Testis (tissue), 3 donors: ENCODE results near the gene NUP93. TPM values are rescaled to one million over a fixed set of nuclear protein-coding genes. Genes with fewer than 3 reads are reported as not detected.

Source experiments
- DNase-seq: peaks from one replicate; pipeline ENCODE4 v3.0.0-alpha.2; 2019
- H3K27ac ChIP-seq, 2 donors: fragments of 200-600 bp; sonication (generic); one replicate each; pipeline ENCODE4 v1.5.1; 2019
- H3K27me3 ChIP-seq: fragments of 200-600 bp; sonication (generic); one replicate; pipeline ENCODE4 v1.5.1; 2019
- H3K36me3 ChIP-seq: fragments of 200-600 bp; sonication (generic); one replicate; pipeline ENCODE4 v1.5.1; 2017; ENCODE audit warnings: low read depth; ENCODE audit errors: missing control alignments
- H3K4me1 ChIP-seq: fragments of 200-600 bp; sonication (generic); one replicate; pipeline ENCODE4 v1.5.1; 2019
- H3K4me3 ChIP-seq, 2 donors: fragments of 200-600 bp; sonication (generic); one replicate each; pipeline ENCODE4 v1.5.1; 2017 to 2019
- H3K9me3 ChIP-seq: fragments of 200-600 bp; sonication (generic); one replicate; pipeline ENCODE4 v1.5.1; 2017
- POLR2A ChIP-seq: fragments of 450-650 bp; IDR thresholded peaks from one replicate; pipeline ENCODE4 v1.6.1; 2017; ENCODE audit warnings: antibody characterized with exemption, mild to moderate bottlenecking, moderate library complexity
- WGBS, 2 donors: methylation state at CpG; one replicate each; pipeline ENCODE4 v1.1.5; 2018; 5-methylcytosine and 5-hydroxymethylcytosine counted together
- intact Hi-C: fragments of 100-400 bp; cut with DNase I; formaldehyde crosslinking; loops from one replicate; pipeline ENCODE4 v1.15.1; 2023; ENCODE audit warnings: low total_unique reads
- polyA plus RNA-seq: library from polyadenylated mRNA; stranded (reverse); fragments of 350-450 nt; fragmentation: Illumina TruSeq; extraction: RNeasy Lipid Tissue Mini Kit (QIAGEN cat#74804); gene quantifications from one replicate; pipeline ENCODE4 v1.2.3, GENCODE V29; 2014; ENCODE audit warnings: low read depth, low replicate concordance; ENCODE audit not compliant: insufficient read depth
- total RNA-seq, 2 donors: library from RNA; depleted of rRNA; stranded (reverse); fragments of >200 nt; gene quantifications; one replicate each; pipeline ENCODE4 v1.2.3, GENCODE V29; 2016
- TF ChIP-seq, protein P1 (sequence below), 3 experiments: fragments of 450-650 bp in 2 of 3; fragments of 200-600 bp in 1 of 3; sonication (generic) in 1 of 3; IDR thresholded peaks; one replicate each; pipeline ENCODE4 v1.5.1; 2016 to 2019; ENCODE audit warnings: antibody characterized with exemption in 3 of 3, mild to moderate bottlenecking in 2 of 3, moderate library complexity in 1 of 3

NUP93 gene
- total and polyA plus RNA-seq, 3 donors from 2014 or later = 94.2 to 147 (median 102) TPM

GRCh38 chr16:56688762-56689161 lies 41.2 kb upstream of the NUP93 start:
- Histone ChIP-seq H3K27me3 (no peaks in the 10 kb centered on the region), H3K9me3 (no peaks in the 10 kb centered on the region), H3K36me3 (no peaks in the 10 kb centered on the region), H3K4me3 (no peak overlapping the region), H3K4me1 (no peaks in the 10 kb centered on the region), H3K27ac (no peak overlapping the region)
- DNase-seq = no peak
- intact Hi-C loops = no loop called here
- WGBS, 2 donors = 59 to 63% methylated on average over 1 of the region's 1 CpG
- no peak for TF ChIP-seq POLR2A
- TF ChIP-seq, protein P1, sequence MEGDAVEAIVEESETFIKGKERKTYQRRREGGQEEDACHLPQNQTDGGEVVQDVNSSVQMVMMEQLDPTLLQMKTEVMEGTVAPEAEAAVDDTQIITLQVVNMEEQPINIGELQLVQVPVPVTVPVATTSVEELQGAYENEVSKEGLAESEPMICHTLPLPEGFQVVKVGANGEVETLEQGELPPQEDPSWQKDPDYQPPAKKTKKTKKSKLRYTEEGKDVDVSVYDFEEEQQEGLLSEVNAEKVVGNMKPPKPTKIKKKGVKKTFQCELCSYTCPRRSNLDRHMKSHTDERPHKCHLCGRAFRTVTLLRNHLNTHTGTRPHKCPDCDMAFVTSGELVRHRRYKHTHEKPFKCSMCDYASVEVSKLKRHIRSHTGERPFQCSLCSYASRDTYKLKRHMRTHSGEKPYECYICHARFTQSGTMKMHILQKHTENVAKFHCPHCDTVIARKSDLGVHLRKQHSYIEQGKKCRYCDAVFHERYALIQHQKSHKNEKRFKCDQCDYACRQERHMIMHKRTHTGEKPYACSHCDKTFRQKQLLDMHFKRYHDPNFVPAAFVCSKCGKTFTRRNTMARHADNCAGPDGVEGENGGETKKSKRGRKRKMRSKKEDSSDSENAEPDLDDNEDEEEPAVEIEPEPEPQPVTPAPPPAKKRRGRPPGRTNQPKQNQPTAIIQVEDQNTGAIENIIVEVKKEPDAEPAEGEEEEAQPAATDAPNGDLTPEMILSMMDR (IDR thresholded peaks at IDR 0.05) = no peak

DNA sequence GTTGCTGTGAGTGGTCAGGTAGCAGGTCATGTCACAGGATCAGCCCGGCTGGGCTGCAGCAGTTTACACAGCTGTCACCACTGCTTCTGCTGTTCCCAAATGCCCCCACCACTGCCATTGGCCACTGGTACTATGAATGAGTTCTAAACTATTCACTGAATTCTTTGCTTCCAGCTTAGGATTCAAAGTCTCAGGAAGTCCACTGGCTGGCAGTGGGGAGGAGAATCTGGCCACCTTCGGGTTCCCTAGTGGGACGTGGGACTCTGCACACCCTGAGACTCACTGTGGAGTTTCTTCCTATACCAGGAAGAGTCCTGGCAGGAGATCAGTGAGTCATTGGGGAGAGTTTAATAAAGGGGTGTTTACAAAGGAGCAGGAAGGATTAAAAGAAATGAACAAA lies 40.8 kb upstream of the NUP93 start:
- intact Hi-C loops = no loop called here
- no peaks in the 10 kb centered on the region for H3K9me3 ChIP-seq
- no peaks in the 10 kb centered on the region for H3K36me3 ChIP-seq
- no peaks in the 10 kb centered on the region for H3K27me3 ChIP-seq
- TF ChIP-seq, protein P1 (IDR thresholded peaks at IDR 0.05) = no peak
- TF ChIP-seq POLR2A = no peak
- no peak for DNase-seq
- H3K4me3 ChIP-seq = no peak overlapping the region
- no peak overlapping the region for H3K27ac ChIP-seq
- H3K4me1 ChIP-seq = no peaks in the 10 kb centered on the region
- 70 to 89% methylated on average over 3 of the region's 3 CpGs for WGBS, 2 donors

GRCh38 chr16:56690420-56691122 lies 39.4 kb upstream of the NUP93 start:
- Histone ChIP-seq H3K36me3 (no peaks in the 10 kb centered on the region), H3K27me3 (no peaks in the 10 kb centered on the region), H3K4me3 (no peak overlapping the region), H3K9me3 (no peaks in the 10 kb centered on the region), H3K4me1 (no peaks in the 10 kb centered on the region), H3K27ac (no peak overlapping the region)
- no peak for DNase-seq
- intact Hi-C loops = no loop called here
- TF ChIP-seq POLR2A = no peak
- TF ChIP-seq, protein P1 (IDR thresholded peaks at IDR 0.05) = no peak
- 77 to 84% methylated on average over 4 of the region's 4 CpGs for WGBS, 2 donors

- no peak for TF ChIP-seq POLR2A
- TF ChIP-seq, protein P1 (IDR thresholded peaks at IDR 0.05) = no peak
- intact Hi-C loops = no loop called here
- Histone ChIP-seq H3K27me3 (no peaks in the 10 kb centered on the region), H3K9me3 (no peaks in the 10 kb centered on the region), H3K36me3 (no peaks in the 10 kb centered on the region), H3K4me3 (no peak overlapping the region), H3K4me1 (no peaks in the 10 kb centered on the region), H3K27ac (no peak overlapping the region)
- DNase-seq = peak; percentile 33
- WGBS, 2 donors = 41 to 80% methylated on average over 1 to 4 of the region's 4 CpGs
These were observed 38.0 kb upstream of the NUP93 start for GRCh38 chr16:56691885-56692284.

DNA sequence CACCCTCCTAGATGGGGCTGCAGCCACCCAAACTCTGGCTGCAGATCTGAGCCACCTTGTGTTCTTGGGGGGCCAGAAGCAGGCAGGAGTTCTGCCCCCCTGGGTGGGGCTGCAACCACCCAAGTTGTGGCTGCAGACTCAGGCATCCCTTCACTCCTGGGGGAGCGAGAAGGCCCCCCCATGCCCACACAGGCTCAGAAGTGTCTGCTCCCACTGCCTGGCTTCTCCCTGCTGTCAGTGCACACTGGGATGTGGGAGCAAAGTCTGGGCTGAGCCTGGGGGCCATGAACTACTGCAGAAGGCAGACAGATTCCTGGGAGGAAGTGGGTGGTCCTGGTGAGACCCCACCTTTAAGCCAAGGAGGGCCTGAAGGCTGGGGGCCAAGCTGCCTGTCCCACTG lies 34.7 kb upstream of the NUP93 start:
- Histone ChIP-seq H3K4me3 (no peak overlapping the region), H3K27ac (no peak overlapping the region), H3K4me1 (no peaks in the 10 kb centered on the region), H3K9me3 (no peaks in the 10 kb centered on the region), H3K36me3 (no peaks in the 10 kb centered on the region), H3K27me3 (no peaks in the 10 kb centered on the region)
- TF ChIP-seq, protein P1 (IDR thresholded peaks at IDR 0.05) = no peak
- TF ChIP-seq POLR2A = no peak
- no peak for DNase-seq
- intact Hi-C loops = no loop called here
- WGBS, 2 donors = 67 to 90% methylated on average over 1 of the region's 1 CpG
